Lung (tissue), 16 donors: ENCODE measurements around the gene UPP2. TPM values are rescaled to one million over a fixed set of nuclear protein-coding genes. Genes with fewer than 3 reads are reported as not detected.

ENCODE experiments used
- ATAC-seq: fragments of 200-7000 bp; cut with Tn5 transposase; one replicate; pipeline ENCODE4 v1.9.1; 2020; ENCODE audit warnings: moderate number of reproducible peaks; ENCODE audit not compliant: insufficient read depth, low FRiP score
- DNase-seq, 3 donors: peaks; one replicate each; pipeline ENCODE4 v3.0.0-alpha.2; 2013 to 2017
- H3K27ac ChIP-seq, 2 donors: one replicate each; pipeline ENCODE4 v1.5.1; 2013; ENCODE audit warnings: mild to moderate bottlenecking in 2 of 2, moderate library complexity in 2 of 2, control low read depth in 1 of 2, inconsistent platforms in 1 of 2, low read depth in 1 of 2, low read length in 1 of 2
- H3K27me3 ChIP-seq, 3 donors: one replicate each; pipeline ENCODE4 v1.5.1; 2013; ENCODE audit warnings: low read length in 2 of 3; ENCODE audit not compliant: control insufficient read depth in 3 of 3, insufficient read depth in 3 of 3
- H3K36me3 ChIP-seq, 4 donors: one replicate each; pipeline ENCODE4 v1.5.1; 2013; ENCODE audit warnings: low read length in 4 of 4, mild to moderate bottlenecking in 1 of 4, moderate library complexity in 1 of 4; ENCODE audit not compliant: control insufficient read depth in 4 of 4, insufficient read depth in 4 of 4
- H3K4me1 ChIP-seq, 5 donors: one replicate each; pipeline ENCODE4 v1.5.1; 2013; ENCODE audit warnings: low read length in 5 of 5, mild to moderate bottlenecking in 2 of 5, moderate library complexity in 1 of 5; ENCODE audit not compliant: control insufficient read depth in 5 of 5, insufficient read depth in 5 of 5
- H3K4me3 ChIP-seq: one replicate; pipeline ENCODE4 v1.5.1; 2013; ENCODE audit warnings: mild to moderate bottlenecking, control low read depth, moderate library complexity
- H3K9ac ChIP-seq, 2 donors: one replicate each; pipeline ENCODE4 v1.5.1; 2013; ENCODE audit warnings: low read length in 2 of 2, control low read depth in 1 of 2; ENCODE audit not compliant: insufficient read depth in 1 of 2
- H3K9me3 ChIP-seq, 4 donors: one replicate each; pipeline ENCODE4 v1.5.1; 2013; ENCODE audit warnings: low read length in 3 of 4, mild to moderate bottlenecking in 1 of 4, moderate library complexity in 1 of 4; ENCODE audit not compliant: control insufficient read depth in 4 of 4, insufficient read depth in 3 of 4
- WGBS, 2 donors: extraction: QIAGEN DNeasy Blood & Tissue Kit; methylation state at CpG; one replicate each; pipeline ENCODE4 v1.1.7; 2013; 5-methylcytosine and 5-hydroxymethylcytosine counted together
- long read RNA-seq, 5 donors: transcript quantifications; one replicate each; lab custom pipeline, GENCODE V29; 2026
- polyA plus RNA-seq, 2 donors: library from polyadenylated mRNA; stranded (reverse); fragments of 200-250 nt; gene quantifications; one replicate each; pipeline ENCODE4 v1.2.1, GENCODE V29; 2013
- total RNA-seq, 2 donors: library from RNA; depleted of rRNA in 1 of 2; stranded (reverse); fragments of >200 nt in 1 of 2; gene quantifications; one replicate each; pipeline ENCODE4 v1.2.1, GENCODE V29; 2014 to 2021
- TF ChIP-seq, protein P1 (sequence below): IDR thresholded peaks from 2 replicates; pipeline ENCODE4 v1.5.1; 2012; ENCODE audit warnings: mild to moderate bottlenecking; ENCODE audit errors: control extremely low read depth, extremely low read depth
- donor health status: control.
- donor health status: control.
- donor health status: Bipolar disorder and iron deficiency.
- donor health status: healthy.
- donor health status: DM: yes; HTN: yes; CAD: no.

Gene UPP2
- total RNA-seq (not detected), polyA plus RNA-seq (under 1 TPM in 1 of 2 donors, not detected in 1; 0.01 TPM)
- long read RNA-seq, donor 1 = 0 reads
- long read RNA-seq, donor 2 = 0 reads
- long read RNA-seq, donor 3 = 0 reads
- long read RNA-seq, donor 4 = 0 reads
- long read RNA-seq, donor 5 = 0 reads

DNA sequence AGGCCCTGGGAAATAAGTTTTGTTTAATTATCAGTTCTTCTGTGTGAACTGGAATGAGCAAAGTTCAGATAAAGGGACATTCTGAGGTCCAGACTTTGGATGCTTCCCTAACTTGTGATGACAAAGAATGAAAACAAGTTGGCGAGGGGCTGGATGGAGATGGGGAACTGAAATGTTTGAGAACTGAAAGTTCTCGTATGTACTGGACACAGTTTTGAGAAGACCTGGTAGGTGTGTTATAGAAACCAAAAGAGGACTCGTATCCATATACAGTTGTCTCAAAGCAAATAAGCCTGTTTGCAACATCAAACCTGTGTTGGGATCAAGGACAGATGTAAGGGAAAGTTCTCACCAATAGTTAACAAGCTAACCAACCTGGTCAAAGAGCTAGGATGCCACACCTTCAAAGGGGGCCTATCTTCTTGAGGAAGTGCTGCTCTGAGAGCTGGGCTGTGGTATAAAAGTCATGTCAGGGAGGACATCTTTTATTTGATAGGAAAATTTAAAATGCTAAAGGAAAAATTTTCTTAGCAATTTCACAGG, at the start of gene UPP2:
Gene UPP2 (plus strand): TSS at position 493 of the 543 bp plus-strand sequence. CDS start 188 bp downstream, outside the sequence.
- TF ChIP-seq, protein P1, sequence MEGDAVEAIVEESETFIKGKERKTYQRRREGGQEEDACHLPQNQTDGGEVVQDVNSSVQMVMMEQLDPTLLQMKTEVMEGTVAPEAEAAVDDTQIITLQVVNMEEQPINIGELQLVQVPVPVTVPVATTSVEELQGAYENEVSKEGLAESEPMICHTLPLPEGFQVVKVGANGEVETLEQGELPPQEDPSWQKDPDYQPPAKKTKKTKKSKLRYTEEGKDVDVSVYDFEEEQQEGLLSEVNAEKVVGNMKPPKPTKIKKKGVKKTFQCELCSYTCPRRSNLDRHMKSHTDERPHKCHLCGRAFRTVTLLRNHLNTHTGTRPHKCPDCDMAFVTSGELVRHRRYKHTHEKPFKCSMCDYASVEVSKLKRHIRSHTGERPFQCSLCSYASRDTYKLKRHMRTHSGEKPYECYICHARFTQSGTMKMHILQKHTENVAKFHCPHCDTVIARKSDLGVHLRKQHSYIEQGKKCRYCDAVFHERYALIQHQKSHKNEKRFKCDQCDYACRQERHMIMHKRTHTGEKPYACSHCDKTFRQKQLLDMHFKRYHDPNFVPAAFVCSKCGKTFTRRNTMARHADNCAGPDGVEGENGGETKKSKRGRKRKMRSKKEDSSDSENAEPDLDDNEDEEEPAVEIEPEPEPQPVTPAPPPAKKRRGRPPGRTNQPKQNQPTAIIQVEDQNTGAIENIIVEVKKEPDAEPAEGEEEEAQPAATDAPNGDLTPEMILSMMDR = no peak
- Histone ChIP-seq H3K36me3 (no peaks in the 10 kb centered on the region), H3K9me3 (peaks cover 0 to 3% (median 0%) of the 10 kb centered on the region in 4 donors), H3K4me1 (peaks cover 0 to 2% (median 0%) of the 10 kb centered on the region in 5 donors), H3K9ac (no peak within 1 kb of the TSS), H3K4me3 (no peak within 1 kb of the TSS), H3K27ac (no peak within 1 kb of the TSS), H3K27me3 (no peaks in the 10 kb centered on the region)
- 86 to 87% methylated on average over 3 of the region's 3 CpGs for WGBS, 2 donors
- ATAC-seq (no peak), DNase-seq (no peak)

DNA sequence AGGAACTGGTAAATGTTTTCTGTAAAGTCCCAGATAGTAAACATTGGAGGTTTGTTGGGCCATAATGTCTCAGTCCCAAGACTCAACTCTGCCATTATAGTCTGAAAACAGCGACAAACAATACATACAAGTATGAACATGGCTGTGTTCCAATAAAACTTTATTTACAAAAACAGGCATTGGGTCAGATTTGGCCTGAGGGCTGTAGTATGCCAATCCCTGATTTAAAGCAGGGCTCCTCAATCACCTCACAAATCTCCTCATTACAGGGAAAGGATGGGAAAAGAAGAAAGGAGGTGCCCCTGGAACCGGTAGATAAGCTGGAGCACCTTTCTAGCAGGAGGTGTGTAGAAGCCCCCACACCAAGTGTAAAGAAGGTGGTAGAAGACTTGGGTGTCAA, 48.9 kb upstream of the UPP2 start:
- H3K4me1 ChIP-seq = no peaks in the 10 kb centered on the region
- TF ChIP-seq, protein P1 = no peak
- DNase-seq (no peak), ATAC-seq (no peak)
- no peaks in the 10 kb centered on the region for H3K27me3 ChIP-seq
- no peak overlapping the region for H3K9ac ChIP-seq
- 92 to 94% methylated on average over 2 of the region's 2 CpGs for WGBS, 2 donors
- no peak overlapping the region for H3K27ac ChIP-seq
- no peak overlapping the region for H3K4me3 ChIP-seq
- H3K9me3 ChIP-seq = no peaks in the 10 kb centered on the region
- no peaks in the 10 kb centered on the region for H3K36me3 ChIP-seq

GRCh38 chr2:158056875-158057274, 44.8 kb upstream of the UPP2 start:
- H3K9ac ChIP-seq = no peak overlapping the region
- H3K4me3 ChIP-seq = no peak overlapping the region
- TF ChIP-seq, protein P1 = no peak
- H3K27me3 ChIP-seq = no peaks in the 10 kb centered on the region
- WGBS, 2 donors = 31 to 68% methylated on average over 2 of the region's 2 CpGs
- H3K4me1 ChIP-seq = no peaks in the 10 kb centered on the region
- no peaks in the 10 kb centered on the region for H3K36me3 ChIP-seq
- ATAC-seq (no peak), DNase-seq (no peak)
- H3K9me3 ChIP-seq = no peaks in the 10 kb centered on the region
- H3K27ac ChIP-seq = no peak overlapping the region
